HG03457 (cell line): ENCODE measurements around the gene ZNF506.
"Not testable (repeated sequence)": the region's sequence is repeated elsewhere in the genome, so short reads cannot be mapped to it uniquely, and the experiment has no call there.

ENCODE experiments used
- ATAC-seq: cut with Tn5 transposase; IDR thresholded peaks from one replicate; pipeline ENCODE4 v1.9.1; 2021; ENCODE audit warnings: moderate number of reproducible peaks; ENCODE audit not compliant: unreplicated experiment

ZNF506 gene

DNA sequence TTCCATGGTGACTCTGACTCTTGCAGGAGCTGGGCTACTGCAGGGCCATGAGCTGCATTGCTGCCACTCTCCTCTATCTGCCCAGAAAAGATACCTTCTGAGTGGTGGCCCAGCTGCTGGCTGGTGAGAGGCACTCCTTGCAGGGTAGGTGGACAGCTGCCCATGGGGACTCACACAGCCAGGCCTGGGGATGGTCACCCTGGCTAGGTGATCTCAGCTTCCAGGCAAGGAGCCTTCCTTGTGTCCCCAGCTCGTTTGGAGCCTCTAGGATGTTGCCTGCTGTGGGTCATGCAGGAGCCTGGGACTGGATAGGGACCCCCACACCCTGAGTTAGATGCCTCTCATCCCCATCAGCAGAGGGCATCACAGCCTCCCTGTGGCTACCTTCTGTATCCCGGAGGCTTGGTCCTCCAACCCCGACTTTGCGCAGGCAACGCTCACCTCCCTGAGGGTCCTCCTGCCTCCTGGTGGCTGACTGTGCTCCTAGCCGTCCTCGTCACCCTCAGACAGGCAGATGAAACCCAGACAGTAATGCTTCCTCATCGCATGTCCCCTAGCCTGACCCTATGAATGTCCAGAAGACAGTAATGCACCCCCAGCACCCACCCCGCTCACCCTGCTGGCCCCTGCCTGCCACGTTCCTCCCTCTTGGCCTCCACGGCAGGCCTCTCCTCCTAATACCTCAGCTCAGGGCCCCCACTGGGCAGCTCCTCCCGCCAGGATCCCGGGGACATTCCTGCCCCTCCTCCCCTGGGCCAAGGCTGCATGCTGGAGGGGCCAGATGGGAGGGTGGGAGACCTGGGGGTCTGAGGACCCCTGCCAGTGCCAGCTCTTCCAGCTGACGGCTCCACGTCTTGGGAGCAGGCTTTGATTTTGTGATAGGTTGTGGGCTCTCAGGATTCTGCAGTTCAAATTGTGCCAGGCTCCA is 75.0 kb downstream of the ZNF506 start:
- no peak for ATAC-seq

DNA sequence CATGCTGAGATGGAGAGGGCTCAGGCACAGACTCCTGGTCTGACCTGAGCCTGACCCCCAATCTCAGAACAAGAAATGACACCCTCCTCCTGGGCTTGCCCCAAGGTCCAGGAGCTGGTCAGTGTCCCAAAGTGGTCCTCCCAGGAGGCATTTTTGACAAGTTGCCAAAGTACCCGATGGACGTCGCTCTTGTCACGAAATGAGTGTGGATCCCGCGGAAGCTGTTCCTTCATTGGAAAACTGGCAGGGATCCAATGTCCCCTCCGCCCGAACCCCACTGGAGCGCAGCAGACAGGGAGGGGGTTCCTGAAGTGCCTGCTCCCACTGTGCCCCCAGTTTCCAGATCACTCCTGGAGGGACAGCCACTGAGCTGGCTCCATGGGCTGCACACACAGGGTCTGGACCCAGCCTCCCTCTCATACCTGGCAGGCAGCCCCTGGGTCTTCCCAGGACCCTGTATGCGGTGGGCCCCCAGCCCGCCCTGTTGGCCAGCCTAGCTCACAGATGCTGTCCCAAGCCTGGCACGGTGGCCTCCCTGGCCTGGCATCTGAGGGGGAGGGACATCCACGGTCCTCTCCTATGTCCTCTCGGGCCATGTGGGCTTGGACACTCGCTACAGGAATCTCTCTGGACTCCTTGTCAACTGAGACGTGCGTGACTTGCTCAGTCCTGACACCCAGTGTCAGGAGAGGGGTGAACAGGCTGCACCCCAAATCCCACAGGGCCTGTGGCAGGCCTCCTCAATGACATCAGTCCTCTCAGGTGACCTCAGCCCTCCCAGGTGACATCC is 75.9 kb downstream of the ZNF506 start:
- ATAC-seq = no peak

- ATAC-seq = no peak
These were observed 76.9 kb downstream of the ZNF506 start for GRCh38 chr19:19744641-19745040.

- not testable (repeated sequence) for ATAC-seq
These were observed 77.6 kb downstream of the ZNF506 start for GRCh38 chr19:19743921-19744320.

DNA sequence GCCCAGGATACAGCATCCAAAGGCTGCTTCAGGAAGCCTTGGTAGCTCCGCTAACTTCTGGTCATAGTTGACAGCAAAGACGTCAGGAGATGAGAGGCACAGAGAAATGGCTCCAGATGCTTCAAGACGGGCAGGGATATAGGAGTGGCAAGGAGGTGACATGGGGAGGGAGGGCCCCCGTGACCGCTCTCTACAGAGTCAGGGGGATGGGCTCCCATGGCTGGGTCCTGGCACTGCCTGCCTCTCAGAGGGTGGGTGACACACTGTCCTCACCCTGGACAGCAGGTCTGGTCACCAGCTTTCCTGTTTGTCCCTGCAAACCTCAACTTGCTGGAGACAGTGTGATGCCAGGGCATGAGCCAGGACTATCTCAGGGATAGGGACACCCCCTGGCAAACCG is 78.4 kb downstream of the ZNF506 start:
- no peak for ATAC-seq

GRCh38 chr19:19742773-19743172 is 78.8 kb downstream of the ZNF506 start:
- ATAC-seq = no peak
